H1 (cell line): ENCODE data around the gene HSD11B1L. TPM values are rescaled to one million over a fixed set of nuclear protein-coding genes. Genes with fewer than 3 reads are reported as not detected.
A peak's percentile ranks its signal among the peaks of the same experiment; 100 is the strongest.

Experiments used
- CTCF ChIA-PET: fragments of 300-600 bp; sonication (Branson Sonifier 250); formaldehyde crosslinking; loops from one replicate; lab custom pipeline; 2021; ENCODE audit not compliant: partially characterized antibody; lab: Charles Lee
- POLR2A ChIA-PET: fragments of 300-600 bp; sonication (Branson Sonifier 250); formaldehyde crosslinking; loops from one replicate; lab custom pipeline; 2021; ENCODE audit warnings: inconsistent platforms; ENCODE audit not compliant: partially characterized antibody; lab: Charles Lee
- DNase-seq, 2 experiments: peaks; one replicate each; pipeline versions ENCODE4 v3.0.0 to v3.0.0-alpha.2; 2010 to 2022; ENCODE audit warnings: low spot score in 2 of 2, low read depth in 1 of 2, mixed read lengths in 1 of 2
- FAIRE-seq: peaks from 2 replicates; lab custom pipeline; 2011; peaks lifted over from hg19 to GRCh38; lab: Jason Lieb, UNC
- H2AFZ ChIP-seq: 2 replicates; pipeline ENCODE4 v1.8.1; 2012; ENCODE audit warnings: low read length, inconsistent platforms
- H2AK5ac ChIP-seq: 2 replicates; pipeline ENCODE4 v1.6.1; 2013; ENCODE audit warnings: low read depth, low read length
- H2BK120ac ChIP-seq: replicated peaks from 2 replicates; pipeline ENCODE3; 2013; ENCODE audit warnings: low read depth, low read length, inconsistent platforms
- H2BK12ac ChIP-seq: 2 replicates; pipeline ENCODE4 v1.6.1; 2013; ENCODE audit warnings: low read depth, low read length
- H2BK15ac ChIP-seq: 2 replicates; pipeline ENCODE4 v1.6.1; 2013; ENCODE audit warnings: low read length
- H2BK20ac ChIP-seq: 2 replicates; pipeline ENCODE4 v1.6.1; 2013; ENCODE audit warnings: low read length
- H2BK5ac ChIP-seq: 2 replicates; pipeline ENCODE4 v1.6.1; 2013; ENCODE audit warnings: low read depth, low read length
- H3K14ac ChIP-seq: 2 replicates; pipeline ENCODE4 v1.6.1; 2013; ENCODE audit warnings: inconsistent platforms; ENCODE audit not compliant: insufficient read length
- H3K18ac ChIP-seq: 2 replicates; pipeline ENCODE4 v1.6.1; 2013; ENCODE audit warnings: low read length; ENCODE audit errors: extremely low read depth
- H3K23ac ChIP-seq: 2 replicates; pipeline ENCODE4 v1.6.1; 2013; ENCODE audit warnings: inconsistent platforms; ENCODE audit not compliant: insufficient read length
- H3K23me2 ChIP-seq: 2 replicates; pipeline ENCODE4 v1.6.1; 2013; ENCODE audit warnings: low read depth, low read length
- H3K27ac ChIP-seq: 2 replicates; pipeline ENCODE4 v1.6.1; 2011; ENCODE audit warnings: low read depth, low read length, inconsistent platforms
- H3K27me3 ChIP-seq, 4 experiments: replicated peaks in 1 of 4; 1 replicate in 1 of 4; 2 replicates in 3 of 4; pipeline versions ENCODE4 v1.6.1 to v1.8.1; 2011 to 2013; ENCODE audit warnings: low read length in 3 of 4, mild to moderate bottlenecking in 3 of 4, inconsistent platforms in 2 of 4, mixed read lengths in 2 of 4, moderate library complexity in 1 of 4; ENCODE audit not compliant: control insufficient read depth in 3 of 4, insufficient read depth in 3 of 4; ENCODE audit errors: extremely low read depth in 1 of 4
- H3K36me3 ChIP-seq, 4 experiments: 2 replicates each; pipeline versions ENCODE4 v1.6.1 to v1.8.1; 2011 to 2013; ENCODE audit warnings: mild to moderate bottlenecking in 4 of 4, low read length in 3 of 4, moderate library complexity in 2 of 4, control low read depth in 1 of 4, inconsistent platforms in 1 of 4; ENCODE audit not compliant: insufficient read depth in 4 of 4, control insufficient read depth in 2 of 4
- H3K4ac ChIP-seq: replicated peaks from 2 replicates; pipeline ENCODE3; 2013; ENCODE audit warnings: low read length, low read depth, mixed read lengths, inconsistent platforms; ENCODE audit not compliant: insufficient read length
- H3K4me1 ChIP-seq, 4 experiments: replicated peaks in 1 of 4; 1 replicate in 1 of 4; 2 replicates in 3 of 4; pipeline versions ENCODE4 v1.6.1 to v1.8.1; 2011 to 2013; ENCODE audit warnings: low read length in 3 of 4, inconsistent platforms in 2 of 4, mixed read lengths in 1 of 4; ENCODE audit not compliant: insufficient read depth in 4 of 4, control insufficient read depth in 3 of 4
- H3K4me2 ChIP-seq, 2 experiments: 2 replicates each; pipeline versions ENCODE4 v1.6.1 to v1.8.1; 2011 to 2013; ENCODE audit warnings: low read depth in 2 of 2, low read length in 2 of 2, control low read depth in 1 of 2, inconsistent platforms in 1 of 2, mild to moderate bottlenecking in 1 of 2; ENCODE audit not compliant: insufficient read depth in 1 of 2
- H3K4me3 ChIP-seq, 4 experiments: fragments of 200-600, 300-600 bp in 1 of 4; sonication (generic), shearing (Covaris generic), sonication (Bioruptor Twin) in 1 of 4; 2 replicates each; pipeline versions ENCODE4 v1.5.1 to v1.8.1; 2011 to 2016; ENCODE audit warnings: low read length in 4 of 4, low read depth in 3 of 4, control low read depth in 2 of 4, inconsistent platforms in 2 of 4, mild to moderate bottlenecking in 2 of 4, mixed read lengths in 1 of 4, moderate library complexity in 1 of 4; ENCODE audit not compliant: insufficient read depth in 2 of 4; ENCODE audit errors: extremely low read depth in 1 of 4
- H3K56ac ChIP-seq: replicated peaks from 2 replicates; pipeline ENCODE3; 2013; ENCODE audit warnings: low read depth, mild to moderate bottlenecking, mixed read lengths, low read length, inconsistent platforms; ENCODE audit not compliant: insufficient read length
- H3K79me1 ChIP-seq: 2 replicates; pipeline ENCODE4 v1.6.1; 2013; ENCODE audit warnings: low read depth, low read length, control low read depth
- H3K79me2 ChIP-seq, 2 experiments: 2 replicates each; pipeline versions ENCODE4 v1.6.1 to v1.8.1; 2012 to 2013; ENCODE audit warnings: low read length in 2 of 2, mild to moderate bottlenecking in 2 of 2, inconsistent platforms in 1 of 2; ENCODE audit not compliant: insufficient read depth in 2 of 2, control insufficient read depth in 1 of 2
- H3K9ac ChIP-seq, 4 experiments: replicated peaks in 1 of 4; 1 replicate in 1 of 4; 2 replicates in 3 of 4; pipeline versions ENCODE4 v1.6.1 to v1.8.1; 2011 to 2013; ENCODE audit warnings: low read depth in 3 of 4, low read length in 3 of 4, control low read depth in 2 of 4, mild to moderate bottlenecking in 2 of 4, moderate library complexity in 2 of 4, inconsistent platforms in 1 of 4; ENCODE audit errors: extremely low read depth in 1 of 4
- H3K9me3 ChIP-seq, 2 experiments: 2 replicates each; pipeline versions ENCODE4 v1.6.1 to v1.8.1; 2012 to 2013; ENCODE audit warnings: mild to moderate bottlenecking in 2 of 2, moderate library complexity in 2 of 2, control low read depth in 1 of 2, inconsistent platforms in 1 of 2, low read depth in 1 of 2, low read length in 1 of 2, mixed read lengths in 1 of 2; ENCODE audit not compliant: insufficient read depth in 2 of 2
- H4K20me1 ChIP-seq, 2 experiments: replicated peaks in 1 of 2; 2 replicates each; pipeline versions ENCODE3 to v1.8.1; 2011 to 2013; ENCODE audit warnings: inconsistent platforms in 2 of 2, low read length in 2 of 2, mild to moderate bottlenecking in 1 of 2; ENCODE audit not compliant: insufficient read depth in 2 of 2, control insufficient read depth in 1 of 2
- H4K5ac ChIP-seq: 2 replicates; pipeline ENCODE4 v1.6.1; 2013; ENCODE audit warnings: low read length, low read depth, mixed read lengths, inconsistent platforms; ENCODE audit not compliant: insufficient read length
- H4K8ac ChIP-seq: 2 replicates; pipeline ENCODE4 v1.8.0; 2013; ENCODE audit warnings: mild to moderate bottlenecking, moderate library complexity, low read length, inconsistent platforms; ENCODE audit not compliant: insufficient read depth; ENCODE audit errors: extremely low read depth
- H4K91ac ChIP-seq: replicated peaks from 2 replicates; pipeline ENCODE3; 2013; ENCODE audit warnings: low read length, mixed read lengths, inconsistent platforms; ENCODE audit not compliant: insufficient read length
- KDM5A ChIP-seq: fragments of 200-600 bp; IDR thresholded peaks from 2 replicates; pipeline ENCODE4 v1.7.1; 2012; ENCODE audit warnings: mild to moderate bottlenecking, low read length, inconsistent platforms, mixed read lengths
- TAF1 ChIP-seq: IDR thresholded peaks from 2 replicates; pipeline ENCODE4 v1.6.1; 2011; ENCODE audit warnings: mild to moderate bottlenecking, low read depth, low read length
- WGBS, 2 experiments: shearing (Covaris generic) in 1 of 2; methylation state at CpG; one replicate each; pipeline versions ENCODE4 v1.1.6 to v1.1.7; 2013 to 2015; ENCODE audit warnings: low lambda C conversion rate in 2 of 2, mixed read lengths in 2 of 2, inconsistent platforms in 1 of 2, low coverage in 1 of 2, missing lambda C conversion rate in 1 of 2; ENCODE audit not compliant: insufficient replicate concordance in 2 of 2, insufficient coverage in 1 of 2, insufficient read length in 1 of 2; ENCODE audit errors: extremely low coverage in 1 of 2, missing lambda C conversion rate in 1 of 2; 5-methylcytosine and 5-hydroxymethylcytosine counted together
- polyA plus RNA-seq, 7 experiments: library from polyadenylated mRNA; depleted of rRNA in 3 of 7; stranded (reverse) in 5 of 7; unstranded in 2 of 7; fragments of >200 nt in 5 of 7; fragments of 200-250 nt in 2 of 7; gene quantifications; 1 replicate in 5 of 7; 2 replicates in 1 of 7; 4 replicates in 1 of 7; pipeline versions ENCODE4 v1.2.1 to v1.2.3, GENCODE V29; 2011 to 2013; ENCODE audit warnings: missing spikeins in 2 of 7, mixed read lengths in 2 of 7
- total RNA-seq: library from RNA; stranded (reverse); fragmentation: NEBNext Ultra II Directional; extraction: Animal tissue kit (Norgen Biotek cat#: 25700); gene quantifications from 2 replicates; pipeline ENCODE4 v1.2.1, GENCODE V29; 2021

The HSD11B1L gene
- total and polyA plus RNA-seq, 2 of the 8 experiments (the other 6 are each of a cell fraction or from before 2014, with no cell fraction given), result 8.2 to 20.6 TPM

GRCh38 chr19:5666921-5667610 is 13.8 kb upstream of the HSD11B1L start:
- H3K79me2 ChIP-seq, result no peaks in the 10 kb centered on the region
- H3K4ac ChIP-seq, result no peak overlapping the region
- DNase-seq (no peak), FAIRE-seq (no peak)
- no peaks in the 10 kb centered on the region for H3K27me3 ChIP-seq
- no peak overlapping the region for H2BK12ac ChIP-seq
- no peak overlapping the region for H3K9ac ChIP-seq
- no peak overlapping the region for H2BK20ac ChIP-seq
- no peak overlapping the region for H3K27ac ChIP-seq
- no peak overlapping the region for H3K14ac ChIP-seq
- H3K23ac ChIP-seq, result no peak overlapping the region
- no peak overlapping the region for H3K4me3 ChIP-seq
- WGBS, 2 experiments, result 88% methylated on average over 21 of the region's 26 CpGs; no CpG with 5 or more reads in 1 of the 2 experiments
- peaks cover 3 to 9% of the 10 kb centered on the region in 2 experiments for H4K20me1 ChIP-seq
- H3K79me1 ChIP-seq, result 0 out of 2 replicates have a peak, but pooled peaks cover 3% of the 10 kb centered on the region
- no peaks in the 10 kb centered on the region for H3K9me3 ChIP-seq
- ChIA-PET CTCF (interaction anchor here (1.0 to 2.3 kb wide), 5 partner anchors 9 to 41 kb away, joined by 3 to 11 read pairs (median 4); partner anchors contain the start of gene RPL36), POLR2A (interaction anchor here (0.8 to 4.1 kb wide), 16 partner anchors 10 to 65 kb away, joined by 3 to 17 read pairs (median 4); partner anchors contain the start of genes RPL36, SAFB and SAFB2)
- peaks cover 40 to 75% (median 59%) of the 10 kb centered on the region in 4 experiments for H3K36me3 ChIP-seq
- TF ChIP-seq TAF1 (0 out of 2 replicates have a peak, but pooled peaks have one; percentile 11), KDM5A (no peak)
- no peak overlapping the region for H3K18ac ChIP-seq
- H2BK5ac ChIP-seq, result no peak overlapping the region
- H2AK5ac ChIP-seq, result no peak overlapping the region
- H3K23me2 ChIP-seq, result no peaks in the 10 kb centered on the region
- no peak overlapping the region for H2BK15ac ChIP-seq
- no peak overlapping the region for H3K56ac ChIP-seq
- no peak overlapping the region for H3K4me2 ChIP-seq
- no peak overlapping the region for H2BK120ac ChIP-seq
- no peak overlapping the region for H4K5ac ChIP-seq
- H2AFZ ChIP-seq, result no peak overlapping the region
- H4K8ac ChIP-seq, result peak overlapping the region; percentile 73; the same call in 1 of the 2 replicates
- no peak overlapping the region for H4K91ac ChIP-seq
- H3K4me1 ChIP-seq, result peaks cover 0 to 9% (median 5%) of the 10 kb centered on the region in 4 experiments; a peak in 5 of 7 replicates
